AG04450 (cell line): ENCODE measurements around the gene HOXA10. TPM values are rescaled to one million over a fixed set of nuclear protein-coding genes. Genes with fewer than 3 reads are reported as not detected.

ENCODE experiments used
- CTCF ChIA-PET: fragments of 300-600, 350-600 bp; formaldehyde crosslinking; extraction: SDS; loops from one replicate; lab custom pipeline; 2022; ENCODE audit warnings: antibody characterized with exemption, inconsistent platforms; lab: Charles Lee
- POLR2A ChIA-PET: fragments of 350-600 bp; formaldehyde crosslinking; extraction: SDS; loops from one replicate; lab custom pipeline; 2021; ENCODE audit warnings: antibody characterized with exemption, inconsistent platforms; lab: Yijun Ruan, JAX
- DNase-seq: peaks from one replicate; pipeline ENCODE4 v3.0.0-alpha.2; 2011; ENCODE audit warnings: low read depth, low spot score
- H3K27ac ChIP-seq: one replicate; pipeline ENCODE4 v1.5.1; 2012; ENCODE audit warnings: low read depth, low read length, control low read depth
- H3K27me3 ChIP-seq: one replicate; pipeline ENCODE4 v1.6.0; 2012; ENCODE audit warnings: low read length; ENCODE audit not compliant: control insufficient read depth, insufficient read depth
- H3K4me3 ChIP-seq: 2 replicates; pipeline ENCODE4 v1.5.1; 2011; ENCODE audit warnings: mild to moderate bottlenecking, low read depth, low read length, control low read depth
- H3K9me3 ChIP-seq: 2 replicates; pipeline ENCODE4 v1.5.1; 2012; ENCODE audit warnings: low read length; ENCODE audit not compliant: control insufficient read depth, insufficient read depth
- CTCF ChIP-seq: IDR thresholded peaks from 2 replicates; pipeline ENCODE4 v1.5.1; 2011; ENCODE audit warnings: low read depth, low read length, control low read depth, inconsistent platforms
- polyA plus RNA-seq: library from polyadenylated mRNA; depleted of rRNA; stranded (reverse); fragments of >200 nt; gene quantifications from 2 replicates; pipeline ENCODE4 v1.2.3, GENCODE V29; 2011

The HOXA10 gene
- polyA plus RNA-seq, 1 experiment = 0.47 TPM

DNA sequence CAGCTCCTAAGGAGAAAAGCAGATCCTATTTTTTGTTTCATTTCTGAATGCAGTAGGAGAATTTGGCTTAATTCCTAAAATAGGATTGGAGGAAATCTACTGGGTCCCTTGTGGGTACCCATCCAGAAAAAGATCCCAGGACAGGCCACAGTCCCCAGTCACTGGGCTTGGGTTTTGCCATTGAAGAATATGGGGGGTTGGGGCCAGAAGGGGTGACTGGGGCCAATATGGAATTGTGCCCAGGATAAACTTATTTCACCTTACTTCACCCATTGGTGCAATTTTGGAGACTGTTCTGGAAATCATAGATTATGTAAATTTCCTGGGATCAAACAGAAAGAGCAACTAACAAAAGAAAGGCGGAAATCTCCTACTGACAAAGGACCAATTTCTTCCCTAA is 35.6 kb downstream of the HOXA10 start:
- Histone ChIP-seq H3K27ac (peak overlapping the region; percentile 86), H3K4me3 (peak overlapping the region; percentile 94), H3K9me3 (no peaks in the 10 kb centered on the region; the same call in 1 of the 2 replicates), H3K27me3 (no peaks in the 10 kb centered on the region)
- ChIA-PET POLR2A (no interaction called here), CTCF (no interaction called here)
- TF ChIP-seq CTCF = no peak
- no peak for DNase-seq

DNA sequence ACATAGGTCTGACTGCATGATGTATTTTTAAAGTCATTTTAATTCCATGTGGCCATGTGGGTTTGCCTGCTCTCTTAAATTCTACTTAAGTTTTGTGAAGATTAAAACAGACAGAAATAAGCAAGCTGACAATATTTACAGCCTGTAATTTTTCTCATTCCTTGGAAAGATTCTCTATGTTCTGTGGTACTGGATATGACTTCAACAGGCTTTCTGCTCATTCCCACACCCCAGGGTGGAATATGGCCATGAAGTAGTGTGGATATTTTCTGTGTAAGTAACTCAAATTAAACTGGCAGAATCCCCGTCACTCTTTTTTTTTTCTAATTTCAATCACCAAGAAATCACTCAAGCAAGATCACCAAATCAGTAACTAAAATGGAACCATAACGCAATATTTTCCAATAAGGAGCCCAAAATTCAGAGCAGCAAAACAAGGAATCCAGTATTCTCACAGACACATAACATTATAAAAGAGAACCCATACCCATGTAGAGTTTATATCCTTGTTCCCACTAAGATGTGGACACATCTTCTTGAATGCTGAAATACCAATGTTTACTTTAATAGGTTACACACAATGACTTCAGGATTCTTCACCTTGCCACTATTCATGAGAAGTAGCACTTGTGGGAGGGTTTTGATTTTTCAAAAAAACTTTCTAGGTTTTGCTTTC is 36.3 kb downstream of the HOXA10 start:
- Histone ChIP-seq H3K27ac (peak overlapping the region; percentile 86), H3K4me3 (no peak overlapping the region), H3K27me3 (no peaks in the 10 kb centered on the region), H3K9me3 (no peaks in the 10 kb centered on the region; the same call in 1 of the 2 replicates)
- TF ChIP-seq CTCF = no peak
- ChIA-PET CTCF (no interaction called here), POLR2A (interaction anchor here (0.6 to 0.7 kb wide), 3 partner anchors 22 to 38 kb away, joined by 3 to 8 read pairs (median 4); no protein-coding TSS in a partner anchor)
- DNase-seq = no peak

GRCh38 chr7:27134392-27134791 is 39.7 kb downstream of the HOXA10 start:
- ChIA-PET CTCF (interaction anchor here (0.9 to 1.6 kb wide), 5 partner anchors 9 to 34 kb away, joined by 3 to 6 read pairs (median 3); partner anchors contain the start of gene HOXA5), POLR2A (interaction anchor here (0.8 to 1.7 kb wide), 3 partner anchors 12 to 36 kb away, joined by 3 to 5 read pairs (median 4); no protein-coding TSS in a partner anchor)
- Histone ChIP-seq H3K27ac (peak overlapping the region; percentile 76), H3K27me3 (no peaks in the 10 kb centered on the region), H3K9me3 (no peaks in the 10 kb centered on the region), H3K4me3 (no peak overlapping the region)
- peak; percentile 83 for DNase-seq
- no peak for TF ChIP-seq CTCF

DNA sequence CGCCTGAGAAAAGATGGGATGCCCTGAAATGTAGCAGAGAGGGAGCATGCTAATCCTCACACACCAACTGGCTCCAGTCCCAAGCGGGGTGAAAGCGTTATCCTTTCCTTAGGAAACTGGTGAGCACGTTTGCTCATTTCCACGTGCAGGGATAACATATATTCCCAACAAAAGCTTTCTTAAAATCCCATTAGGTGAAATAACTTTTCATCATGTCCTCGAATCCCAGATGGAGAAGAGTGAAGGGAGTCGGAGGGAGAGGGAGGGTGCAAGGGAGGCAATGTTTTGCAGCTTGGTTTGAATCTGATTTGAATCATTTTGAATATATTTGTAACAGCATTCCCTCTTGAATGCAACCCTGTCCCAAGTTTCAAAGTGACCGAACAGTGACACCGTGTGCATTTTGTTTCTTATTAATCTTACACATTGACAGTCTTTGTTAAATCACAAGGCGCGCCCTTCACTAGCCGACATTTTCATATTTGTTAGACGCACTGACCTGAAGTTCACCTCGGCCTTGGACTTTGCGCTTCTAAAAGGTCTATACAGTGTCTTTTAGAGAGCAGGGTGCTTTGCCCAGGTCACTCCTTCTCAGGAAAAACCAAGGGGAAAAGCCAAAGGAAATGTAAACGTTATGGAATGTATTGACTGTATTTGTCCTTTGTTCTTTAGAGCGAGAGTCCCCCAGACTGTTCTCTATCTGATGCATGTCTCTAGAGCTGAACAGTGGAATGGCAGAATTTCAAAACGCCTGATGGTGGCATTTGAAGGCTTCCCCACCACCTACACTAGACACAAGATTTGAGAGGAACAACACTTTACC is 40.5 kb downstream of the HOXA10 start:
- ChIA-PET CTCF (interaction anchor here (0.9 to 1.6 kb wide), 4 partner anchors 10 to 33 kb away, joined by 3 to 6 read pairs (median 4); partner anchors contain the start of gene HOXA5), POLR2A (interaction anchor here (0.8 to 1.7 kb wide), 3 partner anchors 11 to 35 kb away, joined by 3 to 5 read pairs (median 4); no protein-coding TSS in a partner anchor)
- Histone ChIP-seq H3K4me3 (no peak overlapping the region; the same call in 1 of the 2 replicates), H3K27me3 (no peaks in the 10 kb centered on the region), H3K27ac (peak overlapping the region; percentile 76), H3K9me3 (no peaks in the 10 kb centered on the region)
- no peak for TF ChIP-seq CTCF
- DNase-seq = no peak
